Measurements from ENCODE around the gene SLC66A3. TPM values are rescaled to one million over a fixed set of nuclear protein-coding genes. Genes with fewer than 3 reads are reported as not detected.

The SLC66A3 gene
- total RNA-seq, 1 experiment from 2014 or later = 19.2 TPM

- BruUV-seq (replicated peaks) = no TSS peak
Measured at GRCh38 chr2:11129598-11130449, 25.4 kb upstream of the SLC66A3 start.

GRCh38 chr2:11131166-11131920 is 23.9 kb upstream of the SLC66A3 start:
- BruUV-seq (replicated peaks) = no TSS peak
- Histone ChIP-seq H3K4me2 (ENCODE audit: low read length) (no peak overlapping the region), H3K27me3 (ENCODE audit: low read length) (no peaks in the 10 kb centered on the region), H3K4me1 (ENCODE audit: insufficient read depth, low read length) (peaks cover 21% of the 10 kb centered on the region), H3K9me2 (replicated peaks; ENCODE audit: low read length) (no peaks in the 10 kb centered on the region), H3F3A (ENCODE audit: low read length, unreplicated experiment) (no peaks in the 10 kb centered on the region), H3K9ac (ENCODE audit: low read length) (no peak overlapping the region), H3K79me2 (ENCODE audit: low read length) (no peaks in the 10 kb centered on the region), H3K36me3 (ENCODE audit: low read depth, low read length) (no peaks in the 10 kb centered on the region), H3K4me3 (ENCODE audit: low read length) (no peak overlapping the region), H4K20me1 (ENCODE audit: low read length) (no peaks in the 10 kb centered on the region), H3K27ac (ENCODE audit: low read length) (no peak overlapping the region), H2AFZ (ENCODE audit: low read length) (no peak overlapping the region), H3K9me3 (ENCODE audit: low read length) (no peaks in the 10 kb centered on the region)
- intact Hi-C loops (cut with micrococcal nuclease) = loop anchor here (5.0 to 10.0 kb wide), 6 partner anchors 71 to 543 kb away; partner anchors contain the start of gene NTSR2
- TF ChIP-seq EZH2phosphoT487 (IDR thresholded peaks at IDR 0.05; ENCODE audit: borderline replicate concordance, low read length) (no peak), EZH2 (IDR thresholded peaks at IDR 0.05; ENCODE audit: low read length, unreplicated experiment) (no peak), CTCF (conservative IDR thresholded peaks at IDR 0.05; ENCODE audit: low read depth, low read length) (no peak)
- CTCF ChIA-PET = interaction anchor here (2.6 kb wide), 1 partner anchor 453 kb away, joined by 19 read pairs; no protein-coding TSS in a partner anchor
- DNase-seq = no peak
- POLR2A ChIA-PET (ENCODE audit: unreplicated experiment) = no interaction called here
- ATAC-seq = no peak

More at GRCh38 chr2:11129598-11130449, 25.4 kb upstream of the SLC66A3 start:
- Histone ChIP-seq H3K9ac (ENCODE audit: low read length) (no peak overlapping the region), H3K9me2 (replicated peaks; ENCODE audit: low read length) (no peaks in the 10 kb centered on the region), H3K79me2 (ENCODE audit: low read length) (no peaks in the 10 kb centered on the region), H3K27me3 (ENCODE audit: low read length) (no peaks in the 10 kb centered on the region), H3K4me1 (ENCODE audit: insufficient read depth, low read length) (peaks cover 21% of the 10 kb centered on the region), H3K36me3 (ENCODE audit: low read depth, low read length) (no peaks in the 10 kb centered on the region), H3K27ac (ENCODE audit: low read length) (no peak overlapping the region), H3K4me3 (ENCODE audit: low read length) (peak overlapping the region; percentile 55; the same call in 1 of the 2 replicates), H3F3A (ENCODE audit: low read length, unreplicated experiment) (no peaks in the 10 kb centered on the region), H3K4me2 (ENCODE audit: low read length) (peak overlapping the region; percentile 77), H4K20me1 (ENCODE audit: low read length) (no peaks in the 10 kb centered on the region), H2AFZ (ENCODE audit: low read length) (peak overlapping the region; percentile 92), H3K9me3 (ENCODE audit: low read length) (no peaks in the 10 kb centered on the region)
- POLR2A ChIA-PET (ENCODE audit: unreplicated experiment) = no interaction called here
- ATAC-seq (peak; percentile 65), DNase-seq (peak; percentile 72)
- intact Hi-C loops (cut with micrococcal nuclease) = loop anchor here (5.0 to 10.0 kb wide), 6 partner anchors 72 to 545 kb away; partner anchors contain the start of gene NTSR2
- CTCF ChIA-PET = interaction anchor here (0.5 to 1.2 kb wide), 3 partner anchors 69 to 297 kb away, joined by 3 to 4 read pairs (median 4); no protein-coding TSS in a partner anchor
- TF ChIP-seq EZH2 (IDR thresholded peaks at IDR 0.05; ENCODE audit: low read length, unreplicated experiment) = no peak
- peak; percentile 65 for TF ChIP-seq CTCF (conservative IDR thresholded peaks at IDR 0.05; ENCODE audit: low read depth, low read length)
